Fibroblast of skin of right biceps (primary cell): ENCODE data around the gene IGF2BP1.
"Not testable (repeated sequence)": the region's sequence is repeated elsewhere in the genome, so short reads cannot be mapped to it uniquely, and the experiment has no call there.

Experiments
- DNase-seq: peaks from one replicate; pipeline ENCODE4 v3.0.0-alpha.2; 2013

The IGF2BP1 gene

GRCh38 chr17:49055181-49055927, 58.2 kb downstream of the IGF2BP1 start:
- DNase-seq: no peak

- DNase-seq: peak; percentile 8
Observed at GRCh38 chr17:49061524-49061943, 64.3 kb downstream of the IGF2BP1 start.

- no peak for DNase-seq
Observed at GRCh38 chr17:49063652-49064051, 66.5 kb downstream of the IGF2BP1 start.

- DNase-seq: no peak
Observed at GRCh38 chr17:49067163-49067562, 70.0 kb downstream of the IGF2BP1 start.

DNA sequence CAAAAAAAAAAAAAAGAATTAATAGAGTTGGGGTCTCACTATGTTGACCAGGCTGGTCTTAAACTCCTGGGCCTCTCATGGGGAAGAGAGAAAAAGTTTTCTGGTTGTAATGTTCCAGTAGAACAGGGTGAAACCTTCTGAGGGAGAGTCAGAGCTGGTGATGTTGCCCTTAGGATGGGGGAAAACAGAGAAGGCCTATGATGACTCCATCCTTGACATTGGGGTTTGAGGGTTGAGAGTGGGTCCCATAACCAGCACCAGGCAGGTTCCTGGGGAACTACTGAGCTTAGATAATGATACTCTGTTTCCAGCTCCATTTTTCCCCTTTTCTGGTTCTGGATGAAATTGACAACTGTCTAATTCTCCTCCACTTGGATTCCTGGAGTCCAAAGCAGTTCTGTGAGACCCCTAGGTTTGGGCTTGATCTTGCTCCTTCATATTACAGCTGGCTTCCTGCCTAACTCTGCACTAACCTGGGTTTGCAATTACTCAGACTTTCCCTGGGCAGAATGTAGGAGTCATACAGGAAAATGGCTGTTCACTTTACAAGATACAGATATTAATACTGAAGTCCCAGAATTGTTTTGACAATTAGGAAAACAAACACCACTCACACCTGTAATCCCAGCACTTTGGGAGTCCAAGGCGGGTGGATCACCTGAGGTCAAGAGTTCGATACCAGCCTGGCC, 72.5 kb downstream of the IGF2BP1 start:
- DNase-seq: no peak

DNA sequence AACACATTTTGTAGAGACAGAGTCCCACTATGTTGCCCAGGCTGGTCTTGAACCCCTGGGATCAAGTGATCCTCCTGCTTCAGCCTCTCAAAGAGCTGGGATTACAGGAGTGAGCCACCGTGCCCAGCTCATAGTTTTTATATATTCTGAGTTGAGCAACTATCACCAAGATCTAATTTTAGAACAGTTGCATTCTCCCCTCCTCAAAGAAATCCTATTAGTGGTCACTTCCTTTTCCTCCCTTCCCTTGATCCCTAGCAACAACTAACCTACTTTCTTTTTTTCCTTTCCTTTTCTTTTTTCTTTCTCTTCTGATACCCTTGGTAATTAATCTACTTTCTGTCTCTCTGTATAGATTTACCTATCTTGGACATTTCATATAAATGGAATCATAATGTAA, 73.9 kb downstream of the IGF2BP1 start:
- peak; percentile 7 for DNase-seq

GRCh38 chr17:49074851-49075540, 77.8 kb downstream of the IGF2BP1 start:
- DNase-seq: no peak

GRCh38 chr17:49076573-49077384, 79.6 kb downstream of the IGF2BP1 start:
- peak; percentile 83 for DNase-seq

GRCh38 chr17:49078248-49078647, 81.1 kb downstream of the IGF2BP1 start:
- DNase-seq: no peak

DNA sequence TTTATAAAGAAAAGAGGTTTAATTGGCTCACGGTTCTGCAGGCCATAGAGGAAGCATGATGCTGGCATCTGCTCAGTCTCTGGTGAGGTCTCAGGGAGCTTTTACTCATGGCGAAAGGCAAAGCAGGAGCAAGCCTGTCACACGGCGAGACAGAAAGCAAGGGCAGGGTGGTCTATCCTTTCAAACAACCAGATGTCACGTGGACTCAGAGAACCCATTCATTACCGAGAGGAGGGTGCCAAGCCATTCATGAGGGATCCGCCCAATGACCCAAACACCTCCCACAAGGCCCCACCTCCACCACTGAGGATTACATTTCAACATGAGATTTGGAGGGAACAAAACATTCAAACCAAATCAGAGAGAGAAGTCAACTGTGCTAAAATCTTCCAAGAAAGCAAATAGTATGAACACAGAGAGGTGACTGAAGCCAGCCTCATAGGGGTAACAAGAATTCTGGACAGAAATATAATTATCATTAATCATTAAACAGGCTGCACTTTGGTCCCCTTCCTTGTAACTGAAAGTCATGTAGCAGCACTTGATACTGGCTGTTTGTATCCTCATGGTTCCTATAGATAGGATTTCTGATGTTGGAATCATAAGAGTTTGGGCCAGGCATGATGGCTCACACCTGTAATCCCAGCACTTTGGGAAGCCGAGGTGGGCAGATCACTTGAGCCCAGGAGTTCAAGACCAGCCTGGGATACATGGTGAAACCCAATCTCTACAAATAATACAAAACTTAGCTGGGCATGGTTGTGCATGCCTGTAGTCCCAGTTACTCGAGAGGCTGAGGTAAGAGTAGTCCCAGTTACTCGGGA, 82.9 kb downstream of the IGF2BP1 start:
- no peak for DNase-seq

DNA sequence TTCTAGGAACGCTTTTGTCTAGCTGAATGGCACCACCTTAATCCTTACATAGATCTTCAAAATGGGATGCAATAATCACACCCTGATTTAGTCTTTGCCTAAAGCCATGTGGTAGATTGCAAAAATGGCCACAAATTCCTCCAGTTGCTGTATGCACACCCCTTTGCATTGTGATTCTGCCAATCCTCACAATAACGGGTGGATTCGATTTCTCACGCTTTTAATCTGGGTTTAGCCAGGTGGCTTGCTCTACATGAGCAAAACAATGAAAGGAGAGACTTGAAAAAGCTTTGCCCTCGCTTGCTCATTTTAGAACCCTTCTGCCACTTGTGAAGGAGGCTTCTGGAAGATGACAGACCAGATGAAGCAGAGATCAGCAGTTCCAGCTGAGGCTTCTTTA, 85.0 kb downstream of the IGF2BP1 start:
- DNase-seq: no peak

GRCh38 chr17:49085046-49085445, 87.9 kb downstream of the IGF2BP1 start:
- DNase-seq: not testable (repeated sequence)

DNA sequence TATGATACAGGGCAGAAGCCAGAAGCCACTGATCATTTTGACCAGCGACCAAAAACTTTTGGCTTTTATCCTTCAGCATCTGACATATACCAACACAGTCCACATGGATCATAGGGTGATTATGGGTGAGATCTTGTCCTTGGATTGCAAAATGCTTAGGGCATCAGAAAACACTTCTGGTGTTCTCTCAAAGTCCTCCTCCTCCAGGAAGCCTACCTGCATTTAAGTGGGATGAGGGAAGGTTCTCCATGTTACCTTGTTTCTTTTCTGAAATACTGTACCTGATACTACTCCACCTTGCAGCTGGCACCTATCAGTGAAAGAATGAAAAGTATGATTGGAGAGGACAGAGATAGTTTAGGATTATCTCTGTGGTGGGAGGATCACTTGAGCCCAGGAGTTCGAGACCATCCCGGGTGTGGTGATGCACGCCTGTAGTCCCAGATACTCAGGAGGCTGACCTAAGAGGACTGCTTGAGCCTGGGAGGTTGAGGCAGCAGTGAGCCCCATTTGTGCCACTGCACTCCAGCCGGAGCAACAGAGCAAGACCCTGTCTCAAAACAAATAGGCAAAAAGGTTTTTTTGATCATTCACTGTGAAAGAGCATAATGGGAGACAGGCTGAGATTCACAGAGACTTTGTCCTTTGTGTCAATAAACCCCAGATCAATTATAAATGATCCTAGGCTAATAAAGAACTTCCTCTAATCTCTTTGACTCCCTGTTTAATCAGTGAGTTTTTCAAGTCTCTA, 88.6 kb downstream of the IGF2BP1 start:
- DNase-seq: no peak

- DNase-seq: no peak
Observed at GRCh38 chr17:49086316-49086605, 89.1 kb downstream of the IGF2BP1 start.

- DNase-seq: no peak
Observed at GRCh38 chr17:49086649-49087048, 89.5 kb downstream of the IGF2BP1 start.

- no peak for DNase-seq
Observed at GRCh38 chr17:49089094-49089493, 91.9 kb downstream of the IGF2BP1 start.

GRCh38 chr17:49090878-49091594, 93.9 kb downstream of the IGF2BP1 start:
- no peak for DNase-seq

DNA sequence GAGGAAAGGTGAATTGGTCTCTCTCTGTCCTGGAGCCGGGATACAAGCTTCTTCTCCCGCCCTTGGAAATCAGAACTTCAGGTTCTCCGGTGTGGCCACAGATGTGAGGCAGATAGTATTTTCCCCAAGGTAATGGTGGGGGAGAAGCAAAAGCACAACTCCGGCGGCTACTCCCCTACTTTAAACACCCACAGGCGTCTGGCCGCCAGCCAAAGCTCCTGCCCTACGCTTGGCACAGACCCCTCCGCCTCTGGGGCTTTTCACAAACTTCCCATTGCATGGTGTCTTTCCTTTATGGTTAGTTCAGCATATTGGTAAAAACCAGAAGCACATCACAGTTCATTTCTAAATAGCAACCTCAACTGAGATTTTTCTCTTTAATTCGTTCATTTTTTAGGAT, 95.9 kb downstream of the IGF2BP1 start:
- no peak for DNase-seq

DNA sequence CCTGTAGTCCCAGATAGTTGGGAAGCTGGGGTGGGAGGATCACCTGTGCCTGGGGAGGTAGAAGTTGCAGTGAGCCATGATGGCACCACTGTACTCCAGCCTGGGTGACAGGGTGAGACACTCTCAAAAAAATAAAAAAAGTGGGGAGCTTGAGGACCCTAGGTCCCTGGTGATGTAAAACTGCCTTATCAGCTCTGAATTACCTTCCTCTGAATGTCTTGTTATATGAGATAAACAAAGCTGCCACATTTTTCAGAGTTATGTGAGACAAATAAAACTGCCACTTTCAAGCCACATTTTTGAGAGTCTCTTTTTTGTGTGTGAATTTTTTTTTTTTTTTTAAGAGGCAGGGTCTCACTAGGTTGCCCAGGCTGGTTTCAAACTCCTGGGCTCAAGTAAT, 103.4 kb downstream of the IGF2BP1 start:
- no peak for DNase-seq

- DNase-seq: no peak
Observed at GRCh38 chr17:49101054-49101534, 103.9 kb downstream of the IGF2BP1 start.

DNA sequence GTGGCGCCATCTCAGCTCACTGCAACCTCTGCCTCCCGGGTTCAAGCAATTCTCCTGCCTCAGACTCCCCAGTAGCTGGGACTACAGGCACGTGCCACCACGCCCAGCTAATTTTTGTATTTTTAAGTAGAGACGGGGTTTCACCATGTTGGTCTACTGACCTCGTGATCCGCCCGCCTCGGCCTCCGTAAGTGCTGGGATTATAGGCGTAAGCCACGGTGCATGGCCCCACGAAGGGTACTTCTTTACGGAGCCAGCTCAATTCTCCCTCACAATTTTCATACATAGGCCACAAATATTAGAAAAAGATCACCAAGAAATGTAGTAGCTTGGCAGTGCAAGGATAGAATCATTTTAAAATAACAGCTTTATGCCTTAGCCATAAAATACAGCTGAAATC, 106.2 kb downstream of the IGF2BP1 start:
- DNase-seq: not testable (repeated sequence)
